ENCODE data around the gene UGCG. TPM values are rescaled to one million over a fixed set of nuclear protein-coding genes. Genes with fewer than 3 reads are reported as not detected.

UGCG gene
- total RNA-seq, 1 experiment from 2014 or later, result 75.5 TPM

DNA sequence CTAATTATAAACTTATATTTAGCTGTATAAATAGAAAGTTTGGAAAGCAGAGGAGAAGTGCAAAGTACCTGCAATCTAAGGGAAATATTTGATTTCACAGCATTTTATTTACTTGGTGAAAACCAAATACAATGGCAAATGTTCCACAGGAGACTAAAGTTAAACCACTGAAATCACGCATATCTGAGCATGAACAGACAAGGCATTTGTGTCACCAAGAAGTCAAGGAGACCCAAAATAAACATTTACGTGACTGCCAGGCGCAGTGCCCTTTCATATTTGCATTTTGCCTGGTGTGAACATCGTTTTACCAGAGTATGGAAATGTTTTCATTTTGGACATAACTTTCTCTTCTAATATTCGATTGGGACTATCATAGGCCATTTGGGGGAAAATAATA, 20.6 kb downstream of the UGCG start:
- intact Hi-C loops (cut with micrococcal nuclease; ENCODE audit: unreplicated experiment), result no loop called here
- Mint-ChIP-seq H3K27ac (ENCODE audit: unreplicated experiment) (no peak overlapping the region), H3K4me1 (ENCODE audit: low read depth, unreplicated experiment) (peaks cover 25% of the 10 kb centered on the region)

DNA sequence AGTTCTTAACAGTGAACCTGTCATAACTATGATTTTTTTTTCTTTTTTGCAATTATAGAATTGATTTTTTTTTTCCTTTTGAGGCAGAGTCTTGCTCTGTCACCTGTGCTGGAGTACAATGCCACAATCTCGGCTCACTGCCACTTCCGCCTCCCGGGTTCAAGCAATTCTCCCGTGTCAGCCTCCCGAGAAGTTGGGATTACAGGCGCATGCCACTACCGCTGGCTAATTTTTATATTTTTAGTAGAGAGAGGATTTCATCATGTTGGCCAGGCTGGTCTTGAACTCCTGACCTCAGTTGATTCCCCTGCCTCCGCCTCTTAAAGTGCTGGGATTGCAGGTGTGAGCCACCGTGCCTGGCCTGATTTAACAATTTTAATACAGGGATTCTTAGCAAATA, 21.4 kb downstream of the UGCG start:
- Mint-ChIP-seq H3K27me3 (ENCODE audit: unreplicated experiment) (no peaks in the 10 kb centered on the region), H3K4me3 (ENCODE audit: low read depth, unreplicated experiment) (no peak overlapping the region), H3K27ac (ENCODE audit: unreplicated experiment) (no peak overlapping the region), H3K4me1 (ENCODE audit: low read depth, unreplicated experiment) (peaks cover 25% of the 10 kb centered on the region), H3K36me3 (ENCODE audit: insufficient read depth, unreplicated experiment) (peaks cover 67% of the 10 kb centered on the region), H3K9me3 (ENCODE audit: low read depth, unreplicated experiment) (no peaks in the 10 kb centered on the region)
- intact Hi-C loops (cut with micrococcal nuclease; ENCODE audit: unreplicated experiment), result no loop called here
- TF ChIP-seq, protein P1, sequence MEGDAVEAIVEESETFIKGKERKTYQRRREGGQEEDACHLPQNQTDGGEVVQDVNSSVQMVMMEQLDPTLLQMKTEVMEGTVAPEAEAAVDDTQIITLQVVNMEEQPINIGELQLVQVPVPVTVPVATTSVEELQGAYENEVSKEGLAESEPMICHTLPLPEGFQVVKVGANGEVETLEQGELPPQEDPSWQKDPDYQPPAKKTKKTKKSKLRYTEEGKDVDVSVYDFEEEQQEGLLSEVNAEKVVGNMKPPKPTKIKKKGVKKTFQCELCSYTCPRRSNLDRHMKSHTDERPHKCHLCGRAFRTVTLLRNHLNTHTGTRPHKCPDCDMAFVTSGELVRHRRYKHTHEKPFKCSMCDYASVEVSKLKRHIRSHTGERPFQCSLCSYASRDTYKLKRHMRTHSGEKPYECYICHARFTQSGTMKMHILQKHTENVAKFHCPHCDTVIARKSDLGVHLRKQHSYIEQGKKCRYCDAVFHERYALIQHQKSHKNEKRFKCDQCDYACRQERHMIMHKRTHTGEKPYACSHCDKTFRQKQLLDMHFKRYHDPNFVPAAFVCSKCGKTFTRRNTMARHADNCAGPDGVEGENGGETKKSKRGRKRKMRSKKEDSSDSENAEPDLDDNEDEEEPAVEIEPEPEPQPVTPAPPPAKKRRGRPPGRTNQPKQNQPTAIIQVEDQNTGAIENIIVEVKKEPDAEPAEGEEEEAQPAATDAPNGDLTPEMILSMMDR (IDR thresholded peaks at IDR 0.05; ENCODE audit: unreplicated experiment), result no peak
- no TSS peak for BruUV-seq (replicated peaks)
- CTCF ChIA-PET, result no interaction called here
- no peak for DNase-seq

More for the DNA sequence above, 20.6 kb downstream of the UGCG start:
- no peaks in the 10 kb centered on the region for H3K9me3 Mint-ChIP-seq (ENCODE audit: low read depth, unreplicated experiment)
- TF ChIP-seq, protein P1 (IDR thresholded peaks at IDR 0.05; ENCODE audit: unreplicated experiment), result no peak
- H3K4me3 Mint-ChIP-seq (ENCODE audit: low read depth, unreplicated experiment), result no peak overlapping the region
- H3K27me3 Mint-ChIP-seq (ENCODE audit: unreplicated experiment), result no peaks in the 10 kb centered on the region
- DNase-seq, result no peak
- CTCF ChIA-PET, result interaction anchor here (0.6 kb wide), 1 partner anchor 13 kb away, joined by 3 read pairs; no protein-coding TSS in a partner anchor
- BruUV-seq (replicated peaks), result no TSS peak
- peaks cover 65% of the 10 kb centered on the region for H3K36me3 Mint-ChIP-seq (ENCODE audit: insufficient read depth, unreplicated experiment)

DNA sequence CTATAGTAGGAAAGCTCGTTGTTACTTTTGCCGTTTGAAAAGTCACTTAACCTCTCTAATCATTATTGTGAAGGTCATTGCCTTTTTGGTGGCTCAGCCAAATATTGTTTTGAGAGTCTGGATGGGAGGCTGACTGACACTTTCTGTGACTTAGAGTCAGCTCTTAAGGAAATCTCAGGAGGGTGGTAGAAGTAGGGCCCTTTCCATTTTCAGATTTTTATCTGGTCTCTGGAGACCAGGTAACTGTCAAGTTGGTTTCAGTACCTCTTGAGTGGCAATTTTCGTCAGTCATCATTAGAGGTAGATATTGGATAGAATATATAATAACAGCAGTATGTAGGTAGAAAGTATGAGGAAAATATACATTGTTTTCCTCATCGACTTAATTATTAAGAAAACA, 23.3 kb downstream of the UGCG start:
- Mint-ChIP-seq H3K27ac (ENCODE audit: unreplicated experiment) (no peak overlapping the region), H3K9me3 (ENCODE audit: low read depth, unreplicated experiment) (no peaks in the 10 kb centered on the region), H3K36me3 (ENCODE audit: insufficient read depth, unreplicated experiment) (peaks cover 57% of the 10 kb centered on the region), H3K4me3 (ENCODE audit: low read depth, unreplicated experiment) (no peak overlapping the region), H3K27me3 (ENCODE audit: unreplicated experiment) (no peaks in the 10 kb centered on the region), H3K4me1 (ENCODE audit: low read depth, unreplicated experiment) (peaks cover 10% of the 10 kb centered on the region)
- intact Hi-C loops (cut with micrococcal nuclease; ENCODE audit: unreplicated experiment), result no loop called here
- DNase-seq, result no peak
- TF ChIP-seq, protein P1 (IDR thresholded peaks at IDR 0.05; ENCODE audit: unreplicated experiment), result no peak
- CTCF ChIA-PET, result no interaction called here
- no TSS peak for BruUV-seq (replicated peaks)

DNA sequence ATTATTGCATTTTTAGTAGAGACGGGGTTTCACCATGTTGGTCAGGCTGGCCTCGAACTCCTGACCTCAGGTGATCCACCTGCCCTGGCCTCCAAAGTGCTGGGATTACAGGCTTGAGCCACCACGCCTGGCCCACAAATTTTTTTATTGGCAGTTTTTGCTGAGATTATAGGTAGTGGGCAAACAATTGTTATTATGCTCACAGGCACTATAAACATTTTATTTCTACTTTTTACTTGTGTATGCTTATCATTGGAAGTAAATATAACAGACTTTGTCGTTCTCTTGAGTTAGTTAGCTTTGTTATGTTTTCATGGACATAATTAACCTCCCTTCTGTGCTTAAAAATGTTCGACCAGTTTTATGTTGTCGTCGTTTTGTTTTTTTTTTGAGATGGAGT, 23.9 kb downstream of the UGCG start:
- peaks cover 56% of the 10 kb centered on the region for H3K36me3 Mint-ChIP-seq (ENCODE audit: insufficient read depth, unreplicated experiment)
- H3K4me1 Mint-ChIP-seq (ENCODE audit: low read depth, unreplicated experiment), result peaks cover 4% of the 10 kb centered on the region
- TF ChIP-seq, protein P1 (IDR thresholded peaks at IDR 0.05; ENCODE audit: unreplicated experiment), result no peak
- DNase-seq, result no peak
- intact Hi-C loops (cut with micrococcal nuclease; ENCODE audit: unreplicated experiment), result no loop called here
- no TSS peak for BruUV-seq (replicated peaks)
- no peak overlapping the region for H3K4me3 Mint-ChIP-seq (ENCODE audit: low read depth, unreplicated experiment)
- H3K9me3 Mint-ChIP-seq (ENCODE audit: low read depth, unreplicated experiment), result no peaks in the 10 kb centered on the region
- H3K27ac Mint-ChIP-seq (ENCODE audit: unreplicated experiment), result no peak overlapping the region
- CTCF ChIA-PET, result no interaction called here
- no peaks in the 10 kb centered on the region for H3K27me3 Mint-ChIP-seq (ENCODE audit: unreplicated experiment)
